Sigmoid colon (tissue), 7 donors: ENCODE measurements around the gene PSORS1C2. TPM values are rescaled to one million over a fixed set of nuclear protein-coding genes. Genes with fewer than 3 reads are reported as not detected.
"Not testable (repeated sequence)": the region's sequence is repeated elsewhere in the genome, so short reads cannot be mapped to it uniquely, and the experiment has no call there.

Experiments
- DNase-seq: peaks from one replicate; pipeline ENCODE4 v3.0.0-alpha.2; 2019
- H3K27ac ChIP-seq, 4 donors: fragments of 200-600 bp; sonication (generic); one replicate each; pipeline ENCODE4 v1.5.1; 2016 to 2019; ENCODE audit warnings: mild to moderate bottlenecking in 1 of 4
- H3K27me3 ChIP-seq, 3 donors: fragments of 200-600 bp; sonication (generic); one replicate each; pipeline ENCODE4 v1.5.1; 2019; ENCODE audit warnings: mild to moderate bottlenecking in 1 of 3
- H3K36me3 ChIP-seq, 4 donors: fragments of 200-600 bp; sonication (generic); one replicate each; pipeline ENCODE4 v1.5.1; 2016 to 2019
- H3K4me1 ChIP-seq, 4 donors: fragments of 200-600 bp; sonication (generic); one replicate each; pipeline ENCODE4 v1.5.1; 2017 to 2019
- H3K4me3 ChIP-seq, 4 donors: fragments of 200-600 bp; sonication (generic); one replicate each; pipeline ENCODE4 v1.5.1; 2017 to 2019; ENCODE audit warnings: mild to moderate bottlenecking in 2 of 4, moderate library complexity in 1 of 4
- H3K9me3 ChIP-seq, 4 donors: fragments of 200-600 bp in 3 of 4; sonication (generic) in 3 of 4; one replicate each; pipeline versions ENCODE4 v1.5.1 to v1.6.1; 2013 to 2019
- CTCF ChIP-seq, 4 experiments: fragments of 450-650 bp in 3 of 4; fragments of 200-600 bp in 1 of 4; IDR thresholded peaks; one replicate each; pipeline ENCODE4 v1.5.1; 2016 to 2019; ENCODE audit warnings: antibody characterized with exemption in 4 of 4, mild to moderate bottlenecking in 3 of 4, moderate library complexity in 2 of 4
- EP300 ChIP-seq, 4 donors: sonication (generic); formaldehyde crosslinking; IDR thresholded peaks; one replicate each; pipeline ENCODE4 v1.6.1; 2017; ENCODE audit warnings: antibody characterized with exemption in 4 of 4
- POLR2A ChIP-seq, 2 donors: fragments of 450-650 bp; IDR thresholded peaks; one replicate each; pipeline ENCODE4 v1.6.1; 2016; ENCODE audit warnings: antibody characterized with exemption in 2 of 2, mild to moderate bottlenecking in 2 of 2, moderate library complexity in 2 of 2
- POLR2AphosphoS5 ChIP-seq, 4 donors: sonication (generic); formaldehyde crosslinking; IDR thresholded peaks; one replicate each; pipeline ENCODE4 v1.6.1; 2017; ENCODE audit warnings: antibody characterized with exemption in 4 of 4
- WGBS, 2 donors: extraction: QIAGEN DNeasy Blood & Tissue Kit; methylation state at CpG; one replicate each; pipeline ENCODE4 v1.1.7; 2013; 5-methylcytosine and 5-hydroxymethylcytosine counted together
- intact Hi-C: fragments of 100-400 bp; cut with DNase I; formaldehyde crosslinking; loops from one replicate; pipeline ENCODE4 v1.15.1; 2023
- polyA plus RNA-seq, 3 donors: library from polyadenylated mRNA; stranded (reverse); fragments of 200-250 nt; gene quantifications; one replicate each; pipeline ENCODE4 v1.2.3, GENCODE V29; 2013
- total RNA-seq, 4 donors: library from RNA; depleted of rRNA; stranded (reverse); fragments of >200 nt; gene quantifications; one replicate each; pipeline ENCODE4 v1.1.0, GENCODE V29; 2016
- donor health status: healthy with polysubstance abuse.
- donor health status: Bipolar disorder and iron deficiency.
- donor health status: healthy.

PSORS1C2 gene
- total and polyA plus RNA-seq, 7 donors = not detected

- 68 to 85% methylated on average over 16 of the region's 16 CpGs for WGBS, 2 donors
- no peaks in the 10 kb centered on the region for H3K4me1 ChIP-seq
- no peaks in the 10 kb centered on the region for H3K9me3 ChIP-seq
- intact Hi-C loops = no loop called here
- H3K27me3 ChIP-seq = no peaks in the 10 kb centered on the region
- no peak overlapping the region for H3K27ac ChIP-seq
- no peaks in the 10 kb centered on the region for H3K36me3 ChIP-seq
- H3K4me3 ChIP-seq = no peak overlapping the region
- TF ChIP-seq POLR2AphosphoS5 (IDR thresholded peaks at IDR 0.05) = no peak
- TF ChIP-seq POLR2A (IDR thresholded peaks at IDR 0.05) = no peak
- no peak for TF ChIP-seq EP300 (IDR thresholded peaks at IDR 0.05)
- no peak for TF ChIP-seq CTCF (IDR thresholded peaks at IDR 0.05)
- no peak for DNase-seq
Observed at GRCh38 chr6:31171931-31172905, 33.4 kb upstream of the PSORS1C2 start.

- intact Hi-C loops = no loop called here
Observed at GRCh38 chr6:31170987-31171671, 32.3 kb upstream of the PSORS1C2 start.

GRCh38 chr6:31170600-31170881 is 31.7 kb upstream of the PSORS1C2 start, which contains the start of gene POU5F1:
TSS of gene POU5F1 (minus strand) at chr6:31170682. CDS start at chr6:31170620, 62 bp downstream.
- H3K4me3 ChIP-seq = no peak within 1 kb of the TSS
- no peak for DNase-seq
- no peaks in the 10 kb centered on the region for H3K36me3 ChIP-seq
- TF ChIP-seq POLR2AphosphoS5 (IDR thresholded peaks at IDR 0.05) = no peak
- TF ChIP-seq POLR2A (IDR thresholded peaks at IDR 0.05) = no peak
- TF ChIP-seq CTCF (IDR thresholded peaks at IDR 0.05) = no peak
- TF ChIP-seq EP300 (IDR thresholded peaks at IDR 0.05) = no peak
- H3K27me3 ChIP-seq = no peaks in the 10 kb centered on the region
- no peak within 1 kb of the TSS for H3K27ac ChIP-seq
- H3K9me3 ChIP-seq = no peaks in the 10 kb centered on the region
- H3K4me1 ChIP-seq = no peaks in the 10 kb centered on the region
- WGBS, 2 donors = 67 to 91% methylated on average over 9 of the region's 9 CpGs
- intact Hi-C loops = no loop called here

More at GRCh38 chr6:31170987-31171671, 32.3 kb upstream of the PSORS1C2 start:
- Histone ChIP-seq H3K36me3 (no peaks in the 10 kb centered on the region), H3K27me3 (no peaks in the 10 kb centered on the region), H3K4me1 (no peaks in the 10 kb centered on the region), H3K9me3 (no peaks in the 10 kb centered on the region), H3K4me3 (no peak overlapping the region), H3K27ac (no peak overlapping the region)
- TF ChIP-seq POLR2AphosphoS5 (IDR thresholded peaks at IDR 0.05) (no peak), POLR2A (IDR thresholded peaks at IDR 0.05) (no peak), CTCF (IDR thresholded peaks at IDR 0.05) (no peak), EP300 (IDR thresholded peaks at IDR 0.05) (no peak)
- no peak for DNase-seq
- WGBS, 2 donors = 78 to 89% methylated on average over 10 of the region's 10 CpGs

- intact Hi-C loops, H3K27ac ChIP-seq: not testable (repeated sequence)
- WGBS, 2 donors = 68 to 88% methylated on average over 23 of the region's 23 CpGs
Observed at GRCh38 chr6:31169858-31170599, 31.2 kb upstream of the PSORS1C2 start.

More at GRCh38 chr6:31169858-31170599, 31.2 kb upstream of the PSORS1C2 start:
- not testable (repeated sequence) for H3K4me3 ChIP-seq, DNase-seq, H3K27me3 ChIP-seq, H3K36me3 ChIP-seq, H3K9me3 ChIP-seq, H3K4me1 ChIP-seq
